Pancreas (tissue), 10 donors: ENCODE data around the gene MYO7A. TPM values are rescaled to one million over a fixed set of nuclear protein-coding genes. Genes with fewer than 3 reads are reported as not detected.

Source experiments
- ATAC-seq, 4 donors: fragments of 200-7000 bp; cut with Tn5 transposase; one replicate each; pipeline versions ENCODE4 v1.8.0 to v1.9.1; 2020; ENCODE audit warnings: mild to moderate bottlenecking in 4 of 4, moderate library complexity in 4 of 4
- DNase-seq, 6 donors: peaks; one replicate each; pipeline ENCODE4 v3.0.0-alpha.2; 2020
- FAIRE-seq: peaks from 2 replicates; lab custom pipeline; 2012; peaks lifted over from hg19 to GRCh38; lab: Jason Lieb, UNC
- H3K27ac ChIP-seq, 4 donors: fragments of 200-600 bp; sonication (generic); 1 replicate in 3 of 4; 2 replicates in 1 of 4; pipeline versions ENCODE4 v1.5.0 to v1.8.0; 2020
- H3K27me3 ChIP-seq, 4 donors: fragments of 200-600 bp; one replicate each; pipeline ENCODE4 v1.8.0; 2021
- H3K36me3 ChIP-seq, 3 donors: fragments of 200-600 bp; sonication (generic) in 1 of 3; one replicate each; pipeline versions ENCODE4 v1.5.0 to v1.8.0; 2020 to 2021
- H3K4me1 ChIP-seq, 3 donors: fragments of 200-600 bp; one replicate each; pipeline ENCODE4 v1.8.0; 2021
- H3K4me3 ChIP-seq, 4 donors: fragments of 200-600 bp; sonication (generic) in 2 of 4; one replicate each; pipeline versions ENCODE4 v1.5.0 to v1.8.0; 2020 to 2021
- H3K9me3 ChIP-seq, 4 donors: fragments of 200-600 bp; one replicate each; pipeline ENCODE4 v1.8.0; 2021
- CTCF ChIP-seq, 4 donors: fragments of 200-600 bp; sonication (generic) in 3 of 4; IDR thresholded peaks; one replicate each; pipeline versions ENCODE4 v1.5.0 to v1.8.0; 2021; ENCODE audit warnings: antibody characterized with exemption in 4 of 4
- whole genome bisulfite sequencing, 2 donors: extraction: QIAGEN DNeasy Blood & Tissue Kit; methylation state at CpG; one replicate each; pipeline ENCODE4 v1.1.7; 2013; 5-methylcytosine and 5-hydroxymethylcytosine counted together
- intact Hi-C, 3 donors: fragments of 100-400 bp; cut with DNase I; formaldehyde crosslinking; loops; one replicate each; pipeline versions ENCODE4 v1.11.1 to v1.14.2; 2022
- polyA plus RNA-seq, 2 donors: library from polyadenylated mRNA; stranded (reverse); fragments of 200-250 nt; gene quantifications; one replicate each; pipeline ENCODE4 v1.2.3, GENCODE V29; 2013
- total RNA-seq, 6 donors: library from RNA; stranded (reverse); fragmentation: NEBNext Ultra II Directional in 4 of 6; extraction: Animal tissue kit (Norgen Biotek cat#: 25700) in 4 of 6; gene quantifications; one replicate each; pipeline versions ENCODE4 v1.2.1 to v1.2.4, GENCODE V29; 2021 to 2023
- donor health status: healthy with polysubstance abuse.
- donor health status: DM: no; HTN: no; CAD: no; lungs with moderate emphysema.
- donor health status: DM: no; HTN: no; CAD: no.
- donor health status: control.
- donor health status: control.
- donor health status: Bipolar disorder and iron deficiency.
- donor health status: DM: yes; HTN: yes; CAD: no.
- donor health status: DM: no; HTN: no; CAD: no.
- donor health status: DM: no; HTN: no; CAD: no.
- donor health status: DM: yes; HTN: yes; CAD: no.

The MYO7A gene
- total and polyA plus RNA-seq, 8 donors = 3.8 to 13.3 (median 7.1) TPM

- Histone ChIP-seq H3K36me3 (peaks cover 0 to 12% (median 0%) of the 10 kb centered on the region in 3 donors), H3K4me1 (no peaks in the 10 kb centered on the region), H3K27me3 (no peaks in the 10 kb centered on the region), H3K4me3 (no peak overlapping the region), H3K27ac (no peak overlapping the region), H3K9me3 (no peaks in the 10 kb centered on the region)
- intact Hi-C loops = loop anchor here in 1 of 3 donors (5.0 to 10.0 kb wide), 2 partner anchors 60 to 433 kb away; no protein-coding TSS in a partner anchor
- TF ChIP-seq CTCF (IDR thresholded peaks at IDR 0.05) = no peak
- ATAC-seq (no peak), FAIRE-seq (no peak), DNase-seq (peak in 1 of 6 donors; percentile 63)
- 87 to 88% methylated on average over 8 of the region's 8 CpGs for WGBS, 2 donors
Measured at GRCh38 chr11:77121876-77122575, 6.0 kb upstream of the MYO7A start.

GRCh38 chr11:77122576-77123212 lies 5.4 kb upstream of the MYO7A start:
- H3K4me1 ChIP-seq = peaks cover 0 to 5% (median 3%) of the 10 kb centered on the region in 3 donors
- FAIRE-seq (no peak), ATAC-seq (no peak), DNase-seq (peak in 1 of 6 donors; percentile 35)
- H3K36me3 ChIP-seq = peaks cover 0 to 12% (median 0%) of the 10 kb centered on the region in 3 donors
- H3K9me3 ChIP-seq = no peaks in the 10 kb centered on the region
- no peaks in the 10 kb centered on the region for H3K27me3 ChIP-seq
- WGBS, 2 donors = 83 to 90% methylated on average over 7 of the region's 7 CpGs
- H3K4me3 ChIP-seq = no peak overlapping the region
- intact Hi-C loops = loop anchor here in 1 of 3 donors (5.0 to 10.0 kb wide), 2 partner anchors 60 to 432 kb away; no protein-coding TSS in a partner anchor
- TF ChIP-seq CTCF (IDR thresholded peaks at IDR 0.05) = no peak
- H3K27ac ChIP-seq = no peak overlapping the region

- 89 to 93% methylated on average over 8 of the region's 8 CpGs for WGBS, 2 donors
- Histone ChIP-seq H3K27ac (no peak overlapping the region), H3K4me1 (peaks cover 0 to 6% (median 5%) of the 10 kb centered on the region in 3 donors), H3K36me3 (peaks cover 0 to 12% (median 0%) of the 10 kb centered on the region in 3 donors), H3K4me3 (no peak overlapping the region), H3K27me3 (no peaks in the 10 kb centered on the region), H3K9me3 (no peaks in the 10 kb centered on the region)
- FAIRE-seq = no peak
- intact Hi-C loops = loop anchor here in 1 of 3 donors (5.0 to 10.0 kb wide), 2 partner anchors 59 to 431 kb away; no protein-coding TSS in a partner anchor
- ATAC-seq = no peak
- DNase-seq = no peak
- no peak for TF ChIP-seq CTCF (IDR thresholded peaks at IDR 0.05)
Measured at GRCh38 chr11:77123591-77123990, 4.5 kb upstream of the MYO7A start.

- no peak overlapping the region for H3K4me3 ChIP-seq
- 83 to 91% methylated on average over 8 of the region's 8 CpGs for WGBS, 2 donors
- intact Hi-C loops = loop anchor here in 1 of 3 donors (5.0 to 10.0 kb wide), 2 partner anchors 58 to 431 kb away; no protein-coding TSS in a partner anchor
- no peaks in the 10 kb centered on the region for H3K9me3 ChIP-seq
- no peak for FAIRE-seq
- no peaks in the 10 kb centered on the region for H3K27me3 ChIP-seq
- peaks cover 0 to 8% (median 5%) of the 10 kb centered on the region in 3 donors for H3K4me1 ChIP-seq
- H3K36me3 ChIP-seq = peaks cover 0 to 12% (median 0%) of the 10 kb centered on the region in 3 donors
- DNase-seq = no peak
- TF ChIP-seq CTCF (IDR thresholded peaks at IDR 0.05) = no peak
- no peak for ATAC-seq
- no peak overlapping the region for H3K27ac ChIP-seq
Measured at GRCh38 chr11:77124041-77124440, 4.0 kb upstream of the MYO7A start.
